ENCODE measurements around the gene NPC1.

GRCh38 chr18:23494992-23495391 lies 91.3 kb downstream of the NPC1 start:
- TF ChIP-seq POLR2AphosphoS5 (IDR thresholded peaks at IDR 0.05; ENCODE audit: low read depth, low read length) (no peak), CTCF (IDR thresholded peaks at IDR 0.05 in 2 of 3, conservative IDR thresholded peaks at IDR 0.05 in 1 of 3; ENCODE audit: borderline replicate concordance in 1 of 3, insufficient read depth in 1 of 3, low read depth in 2 of 3, low read length in 2 of 3) (no peak), POLR2A (IDR thresholded peaks at IDR 0.05; ENCODE audit: borderline replicate concordance, extremely low read depth, insufficient read depth, insufficient read length) (no peak)
